ENCODE results near the gene TIMM10B. TPM values are rescaled to one million over a fixed set of nuclear protein-coding genes. Genes with fewer than 3 reads are reported as not detected.

The TIMM10B gene
- total and polyA plus RNA-seq, 2 of the 13 experiments (the other 11 are each of a cell fraction or from before 2014, with no cell fraction given): 34.9 to 39.5 TPM

DNA sequence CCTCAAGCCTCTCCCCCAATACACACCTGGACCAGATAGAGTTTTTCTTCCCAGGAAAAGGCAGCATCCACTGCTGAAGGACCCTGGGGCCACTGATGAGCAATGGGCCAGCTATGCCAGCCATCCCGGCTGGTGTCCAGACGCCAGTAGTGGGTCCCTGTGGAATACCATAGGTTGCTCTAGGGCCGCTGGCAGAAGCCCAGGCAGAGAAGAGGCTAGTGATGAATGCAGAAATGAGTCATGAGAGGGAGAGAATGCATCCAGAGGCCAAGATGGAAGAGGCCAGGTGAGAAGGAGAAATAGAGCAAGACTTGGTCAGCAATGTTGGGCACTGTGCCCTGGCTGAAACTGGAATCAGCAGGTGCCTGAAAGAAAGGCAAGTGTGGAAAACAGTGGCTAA is 49.4 kb upstream of the TIMM10B start:
- no peak for ATAC-seq
- no peak overlapping the region for H3K4me3 ChIP-seq (replicated peaks in 1 of 3; ENCODE audit: insufficient read depth in 1 of 3, low read depth in 2 of 3, low read length in 3 of 3)
- H3K4me1 ChIP-seq (ENCODE audit: insufficient read depth, low read length): 0 out of 2 replicates have a peak, but pooled peaks cover 4% of the 10 kb centered on the region
- TF ChIP-seq AKAP8 (CRISPR knock-in tag; IDR thresholded peaks at IDR 0.05) (no peak), HIVEP1 (CRISPR knock-in tag; IDR thresholded peaks at IDR 0.05) (no peak), ZNF513 (CRISPR knock-in tag; conservative IDR thresholded peaks at IDR 0.05) (no peak), RBFOX2 (IDR thresholded peaks at IDR 0.05; ENCODE audit: low read depth, low read length) (no peak), ZNF841 (CRISPR knock-in tag; IDR thresholded peaks at IDR 0.05; ENCODE audit: borderline replicate concordance) (no peak), ZNF34 (CRISPR knock-in tag; IDR thresholded peaks at IDR 0.05; ENCODE audit: borderline replicate concordance) (no peak), ZNF563 (CRISPR knock-in tag; IDR thresholded peaks at IDR 0.05) (no peak), ZNF674 (CRISPR knock-in tag; IDR thresholded peaks at IDR 0.05; ENCODE audit: low read depth) (no peak), ZNF629 (CRISPR knock-in tag; conservative IDR thresholded peaks at IDR 0.05) (no peak)
- no peak for FAIRE-seq
- H3K27ac ChIP-seq (ENCODE audit: extremely low read length, insufficient read depth, low read length): no peak overlapping the region
- H3K79me2 ChIP-seq (ENCODE audit: insufficient read depth, low read length): no peaks in the 10 kb centered on the region
- WGBS (ENCODE audit: low lambda C conversion rate): 90% methylated on average over 3 of the region's 3 CpGs
- CTCF ChIA-PET (ENCODE audit: low intra/inter-chr PET ratio, low total read pairs): no interaction called here
- intact Hi-C loops (cut with micrococcal nuclease; ENCODE audit: unreplicated experiment) (no loop called here), in situ Hi-C loops (cut with HindIII; ENCODE audit: extremely low pct_ligation_motif_present, low pct_unique_long_range_greater_than_20kb) (no loop called here)
- no peaks in the 10 kb centered on the region for H3K9me3 ChIP-seq (ENCODE audit: low read length)
- no peak overlapping the region for H3K9ac ChIP-seq (ENCODE audit: insufficient read depth, low read depth, low read length)
- no peaks in the 10 kb centered on the region for H4K20me1 ChIP-seq (ENCODE audit: insufficient read depth, low read length)
- no peak overlapping the region for H2AFZ ChIP-seq (ENCODE audit: low read length)
- no peak for DNase-seq (ENCODE audit: low spot score)
- BruUV-seq (replicated peaks): no TSS peak
- H3K36me3 ChIP-seq (replicated peaks in 1 of 2; ENCODE audit: control insufficient read depth in 1 of 2, insufficient read depth in 2 of 2, low read length in 2 of 2): no peaks in the 10 kb centered on the region
- no peaks in the 10 kb centered on the region for H3K27me3 ChIP-seq (ENCODE audit: control insufficient read depth in 1 of 2, insufficient read depth in 2 of 2, low read length in 2 of 2)
- no peak overlapping the region for H3K4me2 ChIP-seq (ENCODE audit: low read depth, low read length)
- POLR2A ChIA-PET: no interaction called here
